Calu3 (cell line): Measurements from ENCODE around the gene EPHB2. TPM values are rescaled to one million over a fixed set of nuclear protein-coding genes. Genes with fewer than 3 reads are reported as not detected.
"Not testable (repeated sequence)": the region's sequence is repeated elsewhere in the genome, so short reads cannot be mapped to it uniquely, and the experiment has no call there.

Source experiments
- BruUV-seq: library from RNA; stranded (reverse); fragments of 400-500 nt; replicated peaks from 2 replicates; lab custom pipeline; 2021; lab: Mats Ljungman, UMichigan
- CTCF ChIA-PET: fragments of 300-600 bp; sonication (Branson Sonifier 250); formaldehyde crosslinking; loops from one replicate; lab custom pipeline; 2022; ENCODE audit warnings: antibody characterized with exemption; lab: Charles Lee
- DNase-seq: peaks from one replicate; pipeline ENCODE4 v3.0.0; 2022
- H3K27ac Mint-ChIP-seq: one replicate; pipeline ENCODE4 v1.8.0; 2022; ENCODE audit warnings: mixed read lengths; ENCODE audit not compliant: unreplicated experiment
- H3K27me3 Mint-ChIP-seq: one replicate; pipeline ENCODE4 v1.8.0; 2022; ENCODE audit warnings: mixed read lengths; ENCODE audit not compliant: unreplicated experiment
- H3K36me3 Mint-ChIP-seq: one replicate; pipeline ENCODE4 v1.8.0; 2022; ENCODE audit warnings: mild to moderate bottlenecking, moderate library complexity, mixed read lengths; ENCODE audit not compliant: insufficient read depth, unreplicated experiment
- H3K4me1 Mint-ChIP-seq: one replicate; pipeline ENCODE4 v1.8.0; 2022; ENCODE audit warnings: mild to moderate bottlenecking, low read depth, mixed read lengths; ENCODE audit not compliant: unreplicated experiment
- H3K4me3 Mint-ChIP-seq: one replicate; pipeline ENCODE4 v1.8.0; 2022; ENCODE audit warnings: mild to moderate bottlenecking, low read depth, moderate library complexity, mixed read lengths; ENCODE audit not compliant: unreplicated experiment
- H3K9me3 Mint-ChIP-seq: one replicate; pipeline ENCODE4 v1.8.0; 2022; ENCODE audit warnings: low read depth, mixed read lengths; ENCODE audit not compliant: unreplicated experiment
- intact Hi-C: fragments of 100-400 bp; cut with micrococcal nuclease; formaldehyde crosslinking; loops from one replicate; pipeline ENCODE4 v1.10.0; 2022; ENCODE audit not compliant: unreplicated experiment
- total RNA-seq: library from RNA; stranded (reverse); gene quantifications from 2 replicates; pipeline ENCODE4 v1.2.3, GENCODE V29; 2022
- TF ChIP-seq, protein P1 (sequence below): fragments of 200-600 bp; IDR thresholded peaks from one replicate; pipeline ENCODE4 v1.8.0; 2022; ENCODE audit warnings: antibody characterized with exemption; ENCODE audit not compliant: unreplicated experiment

EPHB2 gene
- total RNA-seq, 1 experiment from 2014 or later = 19.3 TPM

DNA sequence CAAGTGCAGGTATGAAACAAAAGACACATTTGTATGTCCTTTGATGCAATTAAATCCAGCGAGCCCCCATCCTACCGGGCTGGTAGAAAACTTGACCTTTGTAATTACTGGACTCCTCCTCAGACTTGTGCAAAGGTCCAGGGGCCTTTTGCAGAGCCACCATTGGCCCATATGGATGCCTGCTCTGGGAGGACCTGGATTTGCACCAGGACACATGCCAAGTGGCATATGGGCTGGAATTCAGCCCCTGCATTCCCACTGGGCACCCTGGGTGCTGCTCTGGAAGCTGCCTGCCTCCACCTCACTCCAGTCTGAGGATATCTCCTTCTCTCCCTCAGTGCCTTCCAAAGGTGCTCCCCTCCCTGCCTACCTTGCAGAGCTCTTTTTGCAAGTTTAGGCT, 226.0 kb downstream of the EPHB2 start:
- no peaks in the 10 kb centered on the region for H3K36me3 Mint-ChIP-seq
- H3K27me3 Mint-ChIP-seq = no peaks in the 10 kb centered on the region
- no peaks in the 10 kb centered on the region for H3K9me3 Mint-ChIP-seq
- intact Hi-C loops = no loop called here
- no peak overlapping the region for H3K27ac Mint-ChIP-seq
- DNase-seq = no peak
- H3K4me1 Mint-ChIP-seq = no peaks in the 10 kb centered on the region
- BruUV-seq = no TSS peak
- CTCF ChIA-PET = interaction anchor here (0.6 kb wide), 1 partner anchor 742 kb away, joined by 3 read pairs; no protein-coding TSS in a partner anchor
- no peak overlapping the region for H3K4me3 Mint-ChIP-seq
- TF ChIP-seq, protein P1, sequence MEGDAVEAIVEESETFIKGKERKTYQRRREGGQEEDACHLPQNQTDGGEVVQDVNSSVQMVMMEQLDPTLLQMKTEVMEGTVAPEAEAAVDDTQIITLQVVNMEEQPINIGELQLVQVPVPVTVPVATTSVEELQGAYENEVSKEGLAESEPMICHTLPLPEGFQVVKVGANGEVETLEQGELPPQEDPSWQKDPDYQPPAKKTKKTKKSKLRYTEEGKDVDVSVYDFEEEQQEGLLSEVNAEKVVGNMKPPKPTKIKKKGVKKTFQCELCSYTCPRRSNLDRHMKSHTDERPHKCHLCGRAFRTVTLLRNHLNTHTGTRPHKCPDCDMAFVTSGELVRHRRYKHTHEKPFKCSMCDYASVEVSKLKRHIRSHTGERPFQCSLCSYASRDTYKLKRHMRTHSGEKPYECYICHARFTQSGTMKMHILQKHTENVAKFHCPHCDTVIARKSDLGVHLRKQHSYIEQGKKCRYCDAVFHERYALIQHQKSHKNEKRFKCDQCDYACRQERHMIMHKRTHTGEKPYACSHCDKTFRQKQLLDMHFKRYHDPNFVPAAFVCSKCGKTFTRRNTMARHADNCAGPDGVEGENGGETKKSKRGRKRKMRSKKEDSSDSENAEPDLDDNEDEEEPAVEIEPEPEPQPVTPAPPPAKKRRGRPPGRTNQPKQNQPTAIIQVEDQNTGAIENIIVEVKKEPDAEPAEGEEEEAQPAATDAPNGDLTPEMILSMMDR = no peak

DNA sequence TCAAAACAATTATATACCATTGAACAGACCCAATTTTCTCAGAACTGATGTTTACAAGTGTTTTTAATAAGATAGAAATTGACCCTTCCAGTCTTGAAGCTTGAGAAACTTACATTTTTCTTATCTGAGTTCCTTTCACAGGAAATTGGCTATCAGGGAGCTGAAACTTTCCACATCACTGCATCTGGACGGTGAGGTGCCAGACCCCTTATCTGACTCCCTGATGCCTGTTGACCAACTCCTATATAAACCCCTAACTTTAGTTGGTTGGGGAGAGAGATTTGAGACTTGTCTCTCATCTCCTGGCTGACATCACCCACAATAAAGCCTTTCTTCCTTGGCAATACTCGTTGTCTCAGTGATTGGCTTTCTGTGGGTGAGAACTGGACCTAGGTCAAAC, 230.6 kb downstream of the EPHB2 start:
- Mint-ChIP-seq H3K27me3 (no peaks in the 10 kb centered on the region), H3K4me3 (no peak overlapping the region), H3K27ac (no peak overlapping the region), H3K9me3 (no peaks in the 10 kb centered on the region), H3K36me3 (no peaks in the 10 kb centered on the region), H3K4me1 (no peaks in the 10 kb centered on the region)
- CTCF ChIA-PET = no interaction called here
- intact Hi-C loops = no loop called here
- TF ChIP-seq, protein P1 = no peak
- BruUV-seq = no TSS peak
- DNase-seq = no peak

DNA sequence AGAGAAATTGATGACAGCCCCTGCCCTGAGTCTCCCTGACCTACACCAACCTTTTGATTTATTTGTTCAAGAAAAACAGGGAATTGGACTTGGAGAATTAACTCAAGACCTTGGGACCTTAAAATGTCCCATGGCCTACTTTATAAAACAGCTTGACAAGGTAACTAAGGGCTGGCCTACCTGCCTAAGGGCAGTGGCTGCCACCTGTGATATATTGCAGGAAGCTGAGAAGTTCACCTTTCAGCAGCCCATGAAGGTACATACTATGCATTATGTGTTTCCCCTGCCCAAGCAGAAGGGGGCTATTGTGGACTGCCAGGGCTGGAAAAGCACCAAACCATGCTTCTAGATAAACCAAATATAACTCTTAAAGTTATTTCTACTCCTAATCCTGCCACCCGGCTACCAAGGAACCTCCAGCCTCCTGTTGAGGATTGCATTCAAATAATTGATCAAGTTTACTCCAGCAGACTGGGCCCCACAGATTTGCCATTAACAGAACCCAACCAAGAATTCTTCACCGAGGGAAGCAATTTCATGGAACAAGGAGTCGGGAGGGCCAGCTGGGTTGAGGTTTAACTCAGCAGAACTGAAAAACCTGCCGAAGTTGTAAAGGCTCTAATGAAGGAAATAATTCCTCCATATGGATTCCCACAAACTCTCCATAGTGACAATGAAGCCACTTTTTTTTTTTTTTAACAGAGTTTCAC, 233.9 kb downstream of the EPHB2 start:
- Mint-ChIP-seq H3K9me3 (no peaks in the 10 kb centered on the region), H3K36me3 (no peaks in the 10 kb centered on the region), H3K27ac (no peak overlapping the region), H3K4me3 (no peak overlapping the region), H3K27me3 (no peaks in the 10 kb centered on the region), H3K4me1 (no peaks in the 10 kb centered on the region)
- CTCF ChIA-PET = no interaction called here
- no peak for DNase-seq
- no TSS peak for BruUV-seq
- intact Hi-C loops = no loop called here
- TF ChIP-seq, protein P1 = no peak

DNA sequence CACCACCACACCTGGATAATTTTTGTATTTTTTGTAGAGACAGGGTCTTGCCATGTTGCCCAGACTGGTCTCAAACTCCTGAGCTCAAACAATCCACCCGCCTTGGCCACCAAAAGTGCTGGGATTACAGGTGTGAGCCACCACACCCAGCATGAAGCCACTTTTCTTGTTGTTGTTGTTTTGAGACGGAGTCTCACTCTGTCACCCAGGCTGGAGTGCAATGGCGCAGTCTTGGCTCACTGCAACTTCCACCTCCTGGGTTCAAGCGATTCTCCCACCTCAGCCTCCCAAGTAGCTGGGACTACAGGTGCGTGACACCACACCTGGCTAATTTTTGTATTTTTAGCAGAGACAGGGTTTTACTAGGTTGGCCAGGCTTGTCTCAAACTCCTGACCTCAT, 234.5 kb downstream of the EPHB2 start:
- H3K4me1 Mint-ChIP-seq, H3K27ac Mint-ChIP-seq, H3K4me3 Mint-ChIP-seq, BruUV-seq, H3K9me3 Mint-ChIP-seq, intact Hi-C loops, H3K36me3 Mint-ChIP-seq, H3K27me3 Mint-ChIP-seq, CTCF ChIA-PET, DNase-seq: not testable (repeated sequence)

DNA sequence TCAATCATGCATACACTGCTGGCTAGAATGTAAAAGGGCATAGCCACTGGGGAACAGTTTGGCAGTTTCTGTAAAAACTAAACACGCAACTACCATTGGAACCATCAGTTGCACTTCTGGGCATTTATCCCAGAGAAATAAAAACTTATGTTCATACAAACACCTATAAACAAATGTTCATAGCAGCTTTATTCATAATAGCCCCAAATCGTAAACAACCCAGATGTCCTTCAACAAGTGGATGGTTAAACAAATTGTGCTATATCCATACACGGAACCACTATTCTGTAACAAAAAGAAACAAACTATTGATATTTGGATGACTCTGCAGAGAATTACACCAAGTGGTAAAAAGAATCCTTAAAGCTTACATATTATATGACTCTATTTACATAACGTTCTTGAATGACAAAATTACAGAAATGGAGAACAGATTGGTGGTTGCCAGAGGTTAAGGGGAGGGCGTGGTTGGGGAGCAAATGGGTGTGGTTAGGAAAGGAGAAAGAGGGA, 239.2 kb downstream of the EPHB2 start:
- DNase-seq = no peak
- H3K4me1 Mint-ChIP-seq = no peaks in the 10 kb centered on the region
- intact Hi-C loops = no loop called here
- CTCF ChIA-PET = no interaction called here
- H3K36me3 Mint-ChIP-seq = no peaks in the 10 kb centered on the region
- no peak overlapping the region for H3K27ac Mint-ChIP-seq
- TF ChIP-seq, protein P1 = no peak
- H3K9me3 Mint-ChIP-seq = no peaks in the 10 kb centered on the region
- BruUV-seq = no TSS peak
- no peak overlapping the region for H3K4me3 Mint-ChIP-seq
- no peaks in the 10 kb centered on the region for H3K27me3 Mint-ChIP-seq
